Vagina (tissue), 2 donors: ENCODE measurements around the gene LCE1E. TPM values are rescaled to one million over a fixed set of nuclear protein-coding genes. Genes with fewer than 3 reads are reported as not detected.

Source experiments
- DNase-seq, 2 donors: peaks; one replicate each; pipeline ENCODE4 v3.0.0-alpha.2; 2017; ENCODE audit errors: extremely low spot score in 2 of 2
- H3K27ac ChIP-seq: fragments of 200-600 bp; sonication (generic); one replicate; pipeline ENCODE4 v1.5.1; 2019
- H3K27me3 ChIP-seq: fragments of 200-600 bp; sonication (generic); one replicate; pipeline ENCODE4 v1.5.1; 2019
- H3K36me3 ChIP-seq, 2 donors: fragments of 200-600 bp; sonication (generic); one replicate each; pipeline ENCODE4 v1.5.1; 2017 to 2019
- H3K4me1 ChIP-seq: fragments of 200-600 bp; sonication (generic); one replicate; pipeline ENCODE4 v1.5.1; 2019
- H3K4me3 ChIP-seq, 2 donors: fragments of 200-600 bp; sonication (generic); 1 replicate in 1 of 2; 2 replicates in 1 of 2; pipeline ENCODE4 v1.5.1; 2016 to 2019
- H3K9me3 ChIP-seq: fragments of 200-600 bp; sonication (generic); one replicate; pipeline ENCODE4 v1.5.1; 2019
- POLR2A ChIP-seq, 2 donors: fragments of 450-650 bp; IDR thresholded peaks; one replicate each; pipeline ENCODE4 v1.6.1; 2017; ENCODE audit warnings: antibody characterized with exemption in 2 of 2, mild to moderate bottlenecking in 2 of 2, moderate library complexity in 2 of 2
- POLR2AphosphoS5 ChIP-seq, 2 donors: sonication (generic); formaldehyde crosslinking; IDR thresholded peaks; one replicate each; pipeline ENCODE4 v1.9.0; 2017; ENCODE audit warnings: antibody characterized with exemption in 2 of 2, mild to moderate bottlenecking in 2 of 2, low read depth in 1 of 2; ENCODE audit not compliant: insufficient read depth in 1 of 2
- intact Hi-C: fragments of 100-400 bp; cut with DNase I; formaldehyde crosslinking; loops from one replicate; pipeline ENCODE4 v1.15.1; 2023
- total RNA-seq: library from RNA; depleted of rRNA; stranded (reverse); fragments of >200 nt; gene quantifications from one replicate; pipeline ENCODE4 v1.2.3, GENCODE V29; 2016
- TF ChIP-seq, protein P1 (sequence below), 3 experiments: fragments of 450-650 bp in 2 of 3; fragments of 200-600 bp in 1 of 3; sonication (generic) in 1 of 3; IDR thresholded peaks; one replicate each; pipeline ENCODE4 v1.5.1; 2017 to 2019; ENCODE audit warnings: antibody characterized with exemption in 3 of 3, mild to moderate bottlenecking in 2 of 3, moderate library complexity in 2 of 3

Gene LCE1E
- total RNA-seq, 1 donor from 2014 or later, result not detected

GRCh38 chr1:152774875-152775274, 11.2 kb upstream of the LCE1E start, which contains the start of gene LCE1F:
TSS of gene LCE1F (plus strand) at chr1:152775140. CDS start at chr1:152776372, 1,232 bp downstream.
- intact Hi-C loops, result no loop called here
- Histone ChIP-seq H3K27ac (no peak within 1 kb of the TSS), H3K4me1 (no peaks in the 10 kb centered on the region), H3K4me3 (no peak within 1 kb of the TSS), H3K36me3 (no peaks in the 10 kb centered on the region), H3K27me3 (no peaks in the 10 kb centered on the region), H3K9me3 (no peaks in the 10 kb centered on the region)
- TF ChIP-seq POLR2A (IDR thresholded peaks at IDR 0.05) (no peak), POLR2AphosphoS5 (IDR thresholded peaks at IDR 0.05; ENCODE audit: insufficient read depth in 1 of 2, low read depth in 1 of 2) (no peak)
- TF ChIP-seq, protein P1, sequence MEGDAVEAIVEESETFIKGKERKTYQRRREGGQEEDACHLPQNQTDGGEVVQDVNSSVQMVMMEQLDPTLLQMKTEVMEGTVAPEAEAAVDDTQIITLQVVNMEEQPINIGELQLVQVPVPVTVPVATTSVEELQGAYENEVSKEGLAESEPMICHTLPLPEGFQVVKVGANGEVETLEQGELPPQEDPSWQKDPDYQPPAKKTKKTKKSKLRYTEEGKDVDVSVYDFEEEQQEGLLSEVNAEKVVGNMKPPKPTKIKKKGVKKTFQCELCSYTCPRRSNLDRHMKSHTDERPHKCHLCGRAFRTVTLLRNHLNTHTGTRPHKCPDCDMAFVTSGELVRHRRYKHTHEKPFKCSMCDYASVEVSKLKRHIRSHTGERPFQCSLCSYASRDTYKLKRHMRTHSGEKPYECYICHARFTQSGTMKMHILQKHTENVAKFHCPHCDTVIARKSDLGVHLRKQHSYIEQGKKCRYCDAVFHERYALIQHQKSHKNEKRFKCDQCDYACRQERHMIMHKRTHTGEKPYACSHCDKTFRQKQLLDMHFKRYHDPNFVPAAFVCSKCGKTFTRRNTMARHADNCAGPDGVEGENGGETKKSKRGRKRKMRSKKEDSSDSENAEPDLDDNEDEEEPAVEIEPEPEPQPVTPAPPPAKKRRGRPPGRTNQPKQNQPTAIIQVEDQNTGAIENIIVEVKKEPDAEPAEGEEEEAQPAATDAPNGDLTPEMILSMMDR (IDR thresholded peaks at IDR 0.05), result no peak
- DNase-seq, result no peak

DNA sequence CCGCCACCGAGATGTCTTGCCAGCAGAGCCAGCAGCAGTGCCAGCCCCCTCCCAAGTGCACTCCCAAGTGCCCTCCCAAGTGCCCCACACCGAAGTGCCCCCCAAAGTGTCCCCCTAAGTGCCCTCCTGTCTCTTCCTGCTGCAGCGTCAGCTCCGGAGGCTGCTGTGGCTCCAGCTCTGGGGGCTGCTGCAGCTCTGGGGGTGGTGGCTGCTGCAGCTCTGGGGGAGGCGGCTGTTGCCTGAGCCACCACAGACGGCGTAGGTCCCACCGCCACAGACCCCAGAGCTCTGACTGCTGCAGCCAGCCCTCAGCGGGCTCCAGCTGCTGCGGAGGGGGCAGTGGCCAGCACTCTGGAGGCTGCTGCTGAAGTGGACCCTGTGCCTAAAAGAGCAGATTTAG, 9.7 kb upstream of the LCE1E start:
- no peak overlapping the region for H3K4me3 ChIP-seq
- H3K9me3 ChIP-seq, result no peaks in the 10 kb centered on the region
- TF ChIP-seq, protein P1 (IDR thresholded peaks at IDR 0.05), result no peak
- TF ChIP-seq POLR2A (IDR thresholded peaks at IDR 0.05) (no peak), POLR2AphosphoS5 (IDR thresholded peaks at IDR 0.05; ENCODE audit: insufficient read depth in 1 of 2, low read depth in 1 of 2) (no peak)
- no peaks in the 10 kb centered on the region for H3K4me1 ChIP-seq
- H3K27ac ChIP-seq, result no peak overlapping the region
- H3K27me3 ChIP-seq, result no peaks in the 10 kb centered on the region
- intact Hi-C loops, result no loop called here
- no peaks in the 10 kb centered on the region for H3K36me3 ChIP-seq
- no peak for DNase-seq

GRCh38 chr1:152777510-152778137, 8.4 kb upstream of the LCE1E start:
- H3K27me3 ChIP-seq, result no peaks in the 10 kb centered on the region
- no peak for DNase-seq
- no peaks in the 10 kb centered on the region for H3K9me3 ChIP-seq
- H3K4me1 ChIP-seq, result no peaks in the 10 kb centered on the region
- no peak overlapping the region for H3K27ac ChIP-seq
- intact Hi-C loops, result no loop called here
- no peak overlapping the region for H3K4me3 ChIP-seq
- no peak for TF ChIP-seq POLR2AphosphoS5 (IDR thresholded peaks at IDR 0.05; ENCODE audit: insufficient read depth in 1 of 2, low read depth in 1 of 2)
- H3K36me3 ChIP-seq, result no peaks in the 10 kb centered on the region

DNA sequence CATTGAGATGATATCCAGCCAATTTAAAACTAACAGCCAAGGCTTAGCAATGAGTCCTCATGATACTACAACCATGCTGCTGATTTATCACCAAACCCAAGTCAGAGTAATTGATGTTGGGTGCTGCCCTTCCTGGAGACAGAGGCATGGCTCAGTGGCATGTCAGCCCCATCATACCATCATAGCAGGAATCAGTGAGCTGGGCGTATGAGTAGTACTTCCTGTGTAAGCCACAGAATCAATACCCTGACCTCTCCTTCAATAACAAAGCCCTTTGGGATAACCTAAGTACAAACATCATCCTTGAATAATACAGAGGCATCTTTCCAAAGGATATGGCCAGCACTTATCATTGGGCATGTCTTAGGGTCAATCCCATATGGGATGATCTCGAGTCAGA, 3.0 kb upstream of the LCE1E start:
- Histone ChIP-seq H3K9me3 (no peaks in the 10 kb centered on the region), H3K27ac (no peak overlapping the region), H3K27me3 (no peaks in the 10 kb centered on the region), H3K4me1 (no peaks in the 10 kb centered on the region), H3K4me3 (no peak overlapping the region), H3K36me3 (no peaks in the 10 kb centered on the region)
- TF ChIP-seq, protein P1 (IDR thresholded peaks at IDR 0.05), result no peak
- TF ChIP-seq POLR2A (IDR thresholded peaks at IDR 0.05) (no peak), POLR2AphosphoS5 (IDR thresholded peaks at IDR 0.05; ENCODE audit: insufficient read depth in 1 of 2, low read depth in 1 of 2) (no peak)
- no peak for DNase-seq
- intact Hi-C loops, result no loop called here

DNA sequence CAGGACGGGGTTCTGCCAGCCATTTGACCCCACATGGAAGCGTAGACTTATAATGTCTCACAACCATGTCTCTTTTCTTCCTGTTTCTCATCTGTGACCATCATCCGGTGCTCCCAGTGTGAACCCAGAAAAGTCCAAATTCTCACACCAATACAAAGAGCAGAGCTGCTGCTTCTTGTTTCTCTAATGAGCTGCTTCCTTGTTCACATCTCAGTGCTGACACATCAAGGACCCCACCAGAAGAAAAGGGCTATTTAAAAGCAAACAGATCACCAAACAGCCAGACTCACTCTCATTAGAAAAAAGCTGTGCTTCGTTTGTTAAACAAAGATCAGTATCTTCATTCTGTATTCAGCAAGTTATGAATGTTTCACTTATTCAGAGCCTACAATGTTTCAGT, 9.6 kb downstream of the LCE1E start:
- intact Hi-C loops, result no loop called here

More for the DNA sequence above, 9.6 kb downstream of the LCE1E start:
- TF ChIP-seq POLR2A (IDR thresholded peaks at IDR 0.05) (no peak), POLR2AphosphoS5 (IDR thresholded peaks at IDR 0.05; ENCODE audit: insufficient read depth in 1 of 2, low read depth in 1 of 2) (no peak)
- TF ChIP-seq, protein P1 (IDR thresholded peaks at IDR 0.05), result no peak
- H3K9me3 ChIP-seq, result no peaks in the 10 kb centered on the region
- H3K36me3 ChIP-seq, result no peaks in the 10 kb centered on the region
- no peaks in the 10 kb centered on the region for H3K27me3 ChIP-seq
- H3K4me3 ChIP-seq, result no peak overlapping the region
- H3K4me1 ChIP-seq, result no peaks in the 10 kb centered on the region
- DNase-seq, result no peak
- H3K27ac ChIP-seq, result no peak overlapping the region
